ENCODE results near the gene CMYA5. TPM values are rescaled to one million over a fixed set of nuclear protein-coding genes. Genes with fewer than 3 reads are reported as not detected.

Gene CMYA5
- total RNA-seq, 4 donors from 2014 or later = 15.9 to 33.9 (median 22.0) TPM

DNA sequence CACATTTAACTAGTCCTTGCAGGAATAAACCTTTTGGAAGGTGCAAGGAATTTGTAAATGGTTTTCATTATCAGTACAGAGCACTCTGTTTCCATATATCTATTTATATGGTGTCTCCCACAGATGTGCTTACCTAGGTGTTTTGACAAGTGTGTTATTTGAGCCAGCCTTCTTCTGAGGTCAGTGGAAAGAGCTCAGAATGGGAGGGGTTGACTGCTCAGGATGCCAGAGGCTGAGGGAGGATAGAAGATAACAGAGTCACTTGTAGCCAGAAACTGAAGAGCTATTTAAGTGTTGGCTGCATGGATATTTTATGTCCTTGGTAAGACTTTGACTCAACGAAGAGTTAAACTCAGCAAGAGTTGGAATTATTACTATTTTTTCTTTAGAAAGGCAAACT is 5.0 kb downstream of the CMYA5 start:
- TF ChIP-seq POLR2A (IDR thresholded peaks at IDR 0.05) = peak in 1 of 2 donors; percentile 24
- TF ChIP-seq, protein P1, sequence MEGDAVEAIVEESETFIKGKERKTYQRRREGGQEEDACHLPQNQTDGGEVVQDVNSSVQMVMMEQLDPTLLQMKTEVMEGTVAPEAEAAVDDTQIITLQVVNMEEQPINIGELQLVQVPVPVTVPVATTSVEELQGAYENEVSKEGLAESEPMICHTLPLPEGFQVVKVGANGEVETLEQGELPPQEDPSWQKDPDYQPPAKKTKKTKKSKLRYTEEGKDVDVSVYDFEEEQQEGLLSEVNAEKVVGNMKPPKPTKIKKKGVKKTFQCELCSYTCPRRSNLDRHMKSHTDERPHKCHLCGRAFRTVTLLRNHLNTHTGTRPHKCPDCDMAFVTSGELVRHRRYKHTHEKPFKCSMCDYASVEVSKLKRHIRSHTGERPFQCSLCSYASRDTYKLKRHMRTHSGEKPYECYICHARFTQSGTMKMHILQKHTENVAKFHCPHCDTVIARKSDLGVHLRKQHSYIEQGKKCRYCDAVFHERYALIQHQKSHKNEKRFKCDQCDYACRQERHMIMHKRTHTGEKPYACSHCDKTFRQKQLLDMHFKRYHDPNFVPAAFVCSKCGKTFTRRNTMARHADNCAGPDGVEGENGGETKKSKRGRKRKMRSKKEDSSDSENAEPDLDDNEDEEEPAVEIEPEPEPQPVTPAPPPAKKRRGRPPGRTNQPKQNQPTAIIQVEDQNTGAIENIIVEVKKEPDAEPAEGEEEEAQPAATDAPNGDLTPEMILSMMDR (IDR thresholded peaks at IDR 0.05) = no peak
- intact Hi-C loops (cut with DNase I) = loop anchor here (10.0 kb wide), 1 partner anchor 160 kb away; no protein-coding TSS in a partner anchor
- DNase-seq = peak; percentile 41 to 50

DNA sequence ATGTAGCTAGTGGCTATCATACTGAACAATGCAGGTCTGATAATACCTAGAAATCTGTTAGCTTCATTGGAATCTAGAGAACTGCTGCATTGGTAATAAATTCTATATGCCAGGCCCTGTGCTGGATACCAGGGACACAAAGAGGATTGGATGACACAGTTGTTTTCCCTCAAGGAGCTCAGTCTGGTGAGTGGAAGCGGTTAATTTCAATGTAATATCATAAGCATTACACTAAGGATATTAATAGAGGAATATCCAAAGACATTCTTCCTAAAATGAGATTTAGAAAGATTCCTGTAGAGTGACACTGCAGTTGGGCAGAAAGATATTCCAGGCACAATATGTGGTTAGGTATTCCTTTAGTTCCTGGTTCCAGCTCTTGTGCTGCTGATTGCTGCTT is 5.9 kb downstream of the CMYA5 start:
- Histone ChIP-seq H3K27ac (peak overlapping the region in 1 of 3 donors; percentile 54), H3K27me3 (no peaks in the 10 kb centered on the region), H3K9me3 (no peaks in the 10 kb centered on the region), H3K4me1 (peaks cover 11 to 30% of the 10 kb centered on the region in 2 donors), H3K4me3 (replicated peaks in 1 of 3) (no peak overlapping the region), H3K36me3 (no peaks in the 10 kb centered on the region)
- TF ChIP-seq, protein P1 (IDR thresholded peaks at IDR 0.05) = no peak
- TF ChIP-seq POLR2A (IDR thresholded peaks at IDR 0.05) = no peak
- no peak for DNase-seq
- WGBS, 2 donors = 94 to 97% methylated on average over 1 of the region's 1 CpG
- intact Hi-C loops (cut with DNase I) = loop anchor here (10.0 kb wide), 1 partner anchor 159 kb away; no protein-coding TSS in a partner anchor

More for the DNA sequence above, 5.0 kb downstream of the CMYA5 start:
- no peaks in the 10 kb centered on the region for H3K9me3 ChIP-seq
- no peaks in the 10 kb centered on the region for H3K36me3 ChIP-seq
- H3K4me3 ChIP-seq (replicated peaks in 1 of 3) = no peak overlapping the region
- H3K27ac ChIP-seq = peak overlapping the region in 2 of 3 donors; percentile 54
- peaks cover 14 to 30% of the 10 kb centered on the region in 2 donors for H3K4me1 ChIP-seq
- H3K27me3 ChIP-seq = no peaks in the 10 kb centered on the region
- WGBS, 2 donors = 41 to 47% methylated on average over 1 of the region's 1 CpG

DNA sequence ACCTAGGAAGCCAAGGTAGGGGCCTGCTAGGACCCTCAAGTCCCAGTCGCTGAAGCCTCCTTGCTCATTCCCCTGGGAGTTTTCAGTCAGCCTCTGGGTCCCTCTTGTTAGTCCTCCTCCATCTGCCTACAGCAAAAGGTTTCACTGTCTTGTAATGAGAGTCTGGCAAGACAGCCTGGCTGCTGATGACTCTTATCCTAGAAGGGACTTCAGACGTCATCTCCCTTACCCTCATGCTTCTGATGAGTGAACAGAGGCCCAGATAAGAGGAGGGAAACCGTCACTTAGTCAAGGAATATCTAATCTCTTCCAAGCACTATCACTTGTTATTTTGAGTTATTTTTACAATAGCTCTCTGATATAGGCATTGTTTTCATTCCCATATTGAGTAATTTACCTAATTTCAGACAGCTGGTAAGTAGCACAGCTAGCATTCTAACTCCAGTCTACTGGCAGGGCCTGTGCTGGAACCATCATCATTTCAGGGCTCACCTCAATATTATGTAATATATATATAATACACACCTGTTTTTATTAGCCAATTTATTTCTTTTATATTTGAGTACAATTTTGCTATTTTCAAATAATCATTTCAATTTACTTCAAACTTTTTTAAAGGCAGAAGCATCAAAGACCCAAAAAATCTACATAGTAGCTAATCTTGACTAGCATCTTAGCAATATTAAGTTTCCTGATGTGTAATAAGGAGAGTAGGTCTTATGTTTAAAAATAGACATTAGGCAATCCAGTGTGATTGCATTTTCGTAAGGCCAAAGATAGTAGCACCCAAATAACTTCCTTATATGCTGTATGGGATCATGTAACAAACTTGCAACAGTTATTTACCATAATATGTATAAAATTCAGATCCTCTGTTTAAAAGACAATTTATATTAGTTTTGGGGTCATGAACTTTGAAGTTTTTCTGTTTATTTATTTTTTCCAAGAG is 7.9 kb downstream of the CMYA5 start:
- DNase-seq = no peak
- no peaks in the 10 kb centered on the region for H3K36me3 ChIP-seq
- H3K4me3 ChIP-seq (replicated peaks in 1 of 3) = no peak overlapping the region
- peak overlapping the region in 1 of 3 donors; percentile 31 for H3K27ac ChIP-seq
- peaks cover 5 to 16% of the 10 kb centered on the region in 2 donors for H3K4me1 ChIP-seq
- no peak for TF ChIP-seq POLR2A (IDR thresholded peaks at IDR 0.05)
- TF ChIP-seq, protein P1 (IDR thresholded peaks at IDR 0.05) = no peak
- no peaks in the 10 kb centered on the region for H3K9me3 ChIP-seq
- H3K27me3 ChIP-seq = no peaks in the 10 kb centered on the region
- intact Hi-C loops (cut with DNase I) = loop anchor here (10.0 kb wide), 1 partner anchor 157 kb away; no protein-coding TSS in a partner anchor
- 64 to 74% methylated on average over 4 of the region's 4 CpGs for WGBS, 2 donors

DNA sequence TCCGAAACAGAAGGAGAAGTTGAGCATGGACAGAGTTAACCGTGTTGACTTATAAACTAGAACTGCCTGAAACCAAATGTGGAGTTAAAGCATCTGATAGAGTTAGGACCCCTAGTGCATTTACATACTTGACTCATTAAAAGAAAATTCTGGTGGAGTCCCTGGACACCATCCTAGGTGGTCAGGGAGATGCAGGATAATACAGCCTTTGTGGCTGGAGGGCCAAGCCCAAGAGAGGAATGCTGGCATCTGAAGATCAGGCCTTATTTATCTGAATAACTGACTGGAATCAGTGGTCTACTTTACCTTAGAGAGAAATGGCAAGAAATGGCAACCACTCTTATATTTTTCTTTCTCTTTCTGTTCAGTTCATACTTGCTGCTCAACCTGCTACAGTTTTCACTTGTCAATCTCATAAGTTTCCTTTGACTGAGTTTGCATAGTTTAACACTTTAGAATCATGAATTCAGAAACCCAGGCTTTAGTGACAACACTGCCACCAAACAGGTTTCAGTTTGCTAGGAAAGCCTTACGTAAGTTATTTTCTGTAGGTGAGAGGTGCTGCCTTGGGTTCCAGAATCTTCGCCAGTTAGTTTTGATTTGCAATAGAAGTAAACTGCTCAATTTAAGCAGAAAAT is 10.2 kb downstream of the CMYA5 start:
- TF ChIP-seq, protein P1 (IDR thresholded peaks at IDR 0.05) = no peak
- no peak for TF ChIP-seq POLR2A (IDR thresholded peaks at IDR 0.05)
- Histone ChIP-seq H3K36me3 (no peaks in the 10 kb centered on the region), H3K4me3 (replicated peaks in 1 of 3) (no peak overlapping the region), H3K27me3 (no peaks in the 10 kb centered on the region), H3K4me1 (peaks cover 0 to 18% of the 10 kb centered on the region in 2 donors), H3K9me3 (no peaks in the 10 kb centered on the region), H3K27ac (peak overlapping the region in 1 of 3 donors; percentile 44)
- WGBS, 2 donors = 91 to 94% methylated on average over 4 of the region's 4 CpGs
- intact Hi-C loops (cut with DNase I) = loop anchor here (10.0 kb wide), 1 partner anchor 155 kb away; no protein-coding TSS in a partner anchor
- no peak for DNase-seq

All from thyroid gland (tissue), 4 donors.